AG04449 (cell line): Measurements from ENCODE around the gene REM1.
"Not testable (repeated sequence)": the region's sequence is repeated elsewhere in the genome, so short reads cannot be mapped to it uniquely, and the experiment has no call there.

Experiments used
- CTCF ChIA-PET: fragments of 350-600 bp; formaldehyde crosslinking; extraction: SDS; loops from one replicate; lab custom pipeline; 2021; ENCODE audit warnings: antibody characterized with exemption; lab: Yijun Ruan, JAX
- POLR2A ChIA-PET: fragments of 400-600, 350-600 bp; formaldehyde crosslinking; extraction: SDS; loops from one replicate; lab custom pipeline; 2020; ENCODE audit warnings: antibody characterized with exemption, inconsistent platforms; lab: Yijun Ruan, JAX
- DNase-seq: peaks from one replicate; pipeline ENCODE4 v3.0.0-alpha.2; 2010; ENCODE audit warnings: low read depth, low spot score
- H3K4me3 ChIP-seq: 2 replicates; pipeline ENCODE4 v1.5.1; 2011; ENCODE audit warnings: low read depth, mild to moderate bottlenecking, control low read depth, low read length
- CTCF ChIP-seq: IDR thresholded peaks from one replicate; pipeline ENCODE4 v1.5.1; 2011; ENCODE audit warnings: mild to moderate bottlenecking, moderate library complexity, low read length, control low read depth, inconsistent platforms; ENCODE audit not compliant: insufficient read depth; ENCODE audit errors: missing control alignments

The REM1 gene

GRCh38 chr20:31496761-31497295 is 21.7 kb downstream of the REM1 start:
- no peak for TF ChIP-seq CTCF
- no peak overlapping the region; the same call in 1 of the 2 replicates for H3K4me3 ChIP-seq
- POLR2A ChIA-PET, result no interaction called here
- DNase-seq, result no peak
- CTCF ChIA-PET, result interaction anchor here (0.6 to 1.5 kb wide), 5 partner anchors 17 to 115 kb away, joined by 3 to 8 read pairs (median 3); partner anchors contain the start of gene HM13

GRCh38 chr20:31497838-31498540 is 22.9 kb downstream of the REM1 start:
- peak; percentile 12 for DNase-seq
- ChIA-PET CTCF (interaction anchor here (1.0 to 11.9 kb wide), 4 partner anchors 10 to 85 kb away, joined by 3 to 249 read pairs (median 3); no protein-coding TSS in a partner anchor), POLR2A (no interaction called here)
- no peak for TF ChIP-seq CTCF
- no peak overlapping the region for H3K4me3 ChIP-seq

- DNase-seq, result no peak
- no peak overlapping the region for H3K4me3 ChIP-seq
- CTCF ChIA-PET, result interaction anchor here (3.8 to 11.9 kb wide), 4 partner anchors 12 to 86 kb away, joined by 52 to 249 read pairs (median 77); partner anchors contain the start of gene HM13
- POLR2A ChIA-PET, result no interaction called here
- TF ChIP-seq CTCF, result no peak
Observed at GRCh38 chr20:31500527-31500926, 25.4 kb downstream of the REM1 start.

- POLR2A ChIA-PET, result interaction anchor here (1.4 kb wide), 1 partner anchor 110 kb away, joined by 3 read pairs; no protein-coding TSS in a partner anchor
- H3K4me3 ChIP-seq, DNase-seq: not testable (repeated sequence)
- peak; percentile 96 for TF ChIP-seq CTCF
- CTCF ChIA-PET, result interaction anchor here (0.9 to 11.9 kb wide), 30 partner anchors 8 to 131 kb away, joined by 3 to 249 read pairs (median 4); partner anchors contain the start of genes DEFB124, HM13 and REM1
Observed at GRCh38 chr20:31502884-31503673, 28.0 kb downstream of the REM1 start.

GRCh38 chr20:31505903-31506302 is 30.8 kb downstream of the REM1 start:
- no peak for TF ChIP-seq CTCF
- ChIA-PET POLR2A (no interaction called here), CTCF (interaction anchor here (11.9 kb wide), 1 partner anchor 46 kb away, joined by 249 read pairs; no protein-coding TSS in a partner anchor)
- H3K4me3 ChIP-seq, result no peak overlapping the region
- DNase-seq, result no peak
